CD4-positive, alpha-beta T cell treated with Interleukin-17A for 1 hour (primary cell): ENCODE measurements around the gene CACNA1D.

Experiments
- DNase-seq: peaks from one replicate; pipeline ENCODE4 v3.0.0-alpha.2; 2020

The CACNA1D gene

DNA sequence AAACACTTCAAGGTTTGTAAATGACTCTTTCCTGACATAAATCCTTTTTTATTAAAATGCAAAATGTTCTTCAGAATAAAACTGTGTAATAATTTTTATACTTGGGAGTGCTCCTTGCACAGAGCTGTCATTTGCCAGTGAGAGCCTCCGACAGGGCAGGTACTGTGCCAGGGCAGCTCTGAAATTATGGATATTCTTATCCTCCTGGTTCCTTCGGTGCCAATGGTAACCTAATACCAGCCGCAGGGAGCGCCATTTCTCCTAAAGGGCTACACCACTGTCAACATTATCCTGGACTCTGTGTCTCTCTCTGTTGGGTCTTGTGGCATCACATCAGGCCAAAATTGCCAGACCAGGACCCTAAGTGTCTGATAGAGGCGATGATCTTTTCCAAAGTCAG lies 318.8 kb downstream of the CACNA1D start:
- DNase-seq: no peak

DNA sequence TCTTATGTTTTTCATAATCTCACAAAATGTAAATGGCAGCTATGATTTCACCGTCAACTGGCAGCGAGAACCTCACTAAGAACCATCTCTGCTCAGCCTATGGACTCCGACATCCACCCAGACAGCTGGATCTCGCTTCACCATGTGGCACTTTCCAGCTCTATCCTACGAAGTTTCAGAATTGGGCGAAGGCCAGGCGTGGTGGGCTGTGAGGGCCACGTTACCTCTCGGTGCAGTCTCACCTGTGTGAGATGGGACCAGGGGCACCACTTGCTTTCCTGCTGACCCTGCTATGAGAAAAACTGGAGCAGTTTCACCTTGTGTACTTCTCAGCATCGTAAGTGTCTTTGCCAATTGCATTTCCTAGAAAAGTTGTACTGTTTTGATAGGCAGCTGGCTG lies 319.5 kb downstream of the CACNA1D start:
- DNase-seq: no peak

DNA sequence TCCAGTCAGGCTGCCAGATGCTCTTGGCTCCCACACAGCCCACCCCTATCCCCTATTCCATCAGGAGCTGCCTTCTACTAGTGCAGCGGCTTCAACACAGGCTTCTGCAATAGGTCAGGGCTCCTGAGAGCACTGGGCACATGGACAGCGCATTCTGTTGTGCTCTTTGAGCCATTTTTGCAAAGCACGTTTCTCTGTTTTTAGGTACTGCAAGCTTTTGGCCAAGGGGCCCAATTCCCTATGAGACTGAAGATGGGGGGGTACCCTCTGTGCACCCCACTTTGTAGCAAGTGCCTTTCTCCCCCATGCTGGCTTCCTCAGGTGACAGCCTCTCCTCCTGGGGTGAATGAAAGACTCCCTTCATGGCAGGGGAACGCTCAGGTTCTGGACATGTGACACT lies 320.7 kb downstream of the CACNA1D start:
- no peak for DNase-seq

DNA sequence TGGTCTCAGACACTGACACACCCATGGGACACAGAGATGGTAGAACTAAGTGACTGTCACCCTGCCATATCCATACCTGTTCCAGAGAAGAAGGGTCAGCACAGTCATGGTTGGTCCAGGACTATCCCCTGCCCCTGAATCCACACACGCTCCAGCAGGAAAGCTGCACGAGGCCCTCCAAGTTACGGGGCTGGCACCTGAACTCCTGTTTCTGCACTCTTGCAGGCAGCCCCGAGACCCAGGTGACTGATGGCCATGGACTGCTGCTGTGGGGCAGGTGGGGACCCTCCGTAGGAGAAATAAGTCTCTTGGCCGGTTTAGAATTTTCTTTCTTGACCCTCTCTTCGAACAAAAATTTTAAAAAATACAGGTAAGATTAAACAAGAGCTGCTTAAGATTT lies 321.2 kb downstream of the CACNA1D start:
- no peak for DNase-seq

DNA sequence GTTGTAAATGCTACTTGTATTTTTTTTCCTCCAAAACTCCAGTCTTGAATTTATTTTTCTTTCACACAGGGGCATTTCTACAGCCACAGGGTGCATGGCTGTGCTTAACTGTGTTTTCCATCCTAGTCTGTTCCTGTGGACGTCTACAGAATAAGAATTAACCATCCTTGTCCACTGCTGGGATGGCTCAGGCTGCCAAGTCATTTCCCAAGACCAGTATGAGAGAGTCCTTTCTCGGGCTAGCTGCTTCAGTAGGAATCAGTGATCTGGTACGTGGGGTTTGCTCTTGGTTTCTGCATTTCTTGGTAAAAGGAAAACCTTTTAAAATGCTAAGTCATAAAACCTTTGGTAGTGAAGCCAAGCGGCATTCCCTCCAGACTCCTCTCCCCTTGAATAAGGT lies 322.0 kb downstream of the CACNA1D start:
- no peak for DNase-seq

DNA sequence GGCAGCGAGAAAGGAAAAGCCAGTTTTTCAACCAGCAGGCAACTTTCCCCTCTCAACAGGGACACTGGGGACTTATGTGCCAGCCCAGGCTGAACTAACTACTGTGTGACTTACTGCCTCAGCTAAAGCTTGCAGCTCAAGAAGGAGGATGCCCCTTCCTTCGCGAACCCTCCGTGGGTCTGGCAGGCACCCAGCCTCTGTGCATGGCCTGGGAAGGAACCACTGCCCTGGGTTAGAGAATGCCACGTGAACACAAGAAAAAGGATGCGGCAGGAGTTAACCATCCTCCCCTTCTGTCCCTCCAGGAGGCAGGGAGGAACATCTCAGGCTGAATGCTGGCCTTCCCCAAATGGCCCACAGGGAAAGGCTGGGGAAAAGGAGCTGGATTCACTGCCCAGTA lies 322.8 kb downstream of the CACNA1D start:
- no peak for DNase-seq

DNA sequence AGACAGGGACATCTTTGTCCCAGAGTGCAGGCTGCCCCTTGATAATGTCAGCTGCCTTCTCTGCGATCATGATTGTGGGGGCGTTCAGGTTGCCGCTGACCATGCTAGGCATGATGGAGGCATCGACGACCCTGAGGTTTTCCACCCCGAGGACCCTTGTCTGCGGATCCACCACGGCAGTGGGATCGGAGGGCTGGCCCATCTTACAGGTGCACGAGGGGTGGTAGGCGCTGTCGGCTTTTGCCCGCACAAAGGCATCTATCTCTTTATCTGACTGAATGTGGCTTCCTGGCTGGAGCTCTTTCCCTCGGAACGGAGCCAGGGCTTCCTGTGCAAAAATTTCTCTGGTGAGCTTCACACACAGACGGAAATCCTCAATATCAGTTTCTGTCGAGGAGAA lies 323.4 kb downstream of the CACNA1D start:
- DNase-seq: no peak

DNA sequence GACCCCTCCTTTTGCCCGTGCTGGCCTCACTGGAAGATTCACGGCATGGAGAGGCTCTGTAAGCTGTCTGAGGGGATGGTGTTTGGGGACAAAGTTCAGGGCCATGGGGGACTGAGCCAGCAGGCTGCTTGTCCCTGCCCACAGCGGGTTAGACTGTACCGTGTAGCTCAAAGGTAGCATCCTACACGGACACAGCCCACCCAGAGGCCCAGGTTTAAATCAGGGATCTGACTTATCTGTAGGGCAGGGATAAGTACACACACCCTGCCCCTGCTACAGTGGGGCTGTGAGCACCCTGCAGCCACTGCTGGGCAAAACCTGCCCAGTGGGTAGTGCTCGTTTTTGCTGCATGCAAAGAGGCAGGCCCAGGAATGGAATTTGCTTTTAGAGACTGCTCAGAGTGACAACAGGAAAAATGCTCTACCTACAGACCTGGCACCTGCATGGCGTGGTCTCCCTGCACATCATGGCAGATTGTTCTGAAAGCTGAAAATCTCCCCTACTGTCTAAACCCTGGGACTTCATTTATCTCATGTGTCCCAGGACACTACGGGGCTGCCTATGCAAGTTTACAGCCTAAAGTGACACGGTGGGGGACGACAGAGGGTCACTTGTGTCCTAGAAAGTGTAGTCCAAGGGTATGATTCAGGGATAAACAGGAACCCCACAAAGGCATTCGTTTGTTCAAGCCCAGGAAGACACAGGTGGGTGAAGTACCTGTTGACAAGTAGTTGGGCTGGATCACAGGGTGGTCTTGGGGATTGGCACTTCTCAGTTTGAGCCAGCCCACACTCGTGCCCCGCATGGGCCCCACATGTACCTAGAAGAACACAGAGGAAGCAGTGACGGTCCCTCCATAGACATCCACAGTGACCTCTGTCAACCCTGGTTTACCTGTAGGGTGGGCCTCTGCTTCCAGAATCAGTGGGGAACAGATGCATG lies 324.1 kb downstream of the CACNA1D start:
- no peak for DNase-seq

DNA sequence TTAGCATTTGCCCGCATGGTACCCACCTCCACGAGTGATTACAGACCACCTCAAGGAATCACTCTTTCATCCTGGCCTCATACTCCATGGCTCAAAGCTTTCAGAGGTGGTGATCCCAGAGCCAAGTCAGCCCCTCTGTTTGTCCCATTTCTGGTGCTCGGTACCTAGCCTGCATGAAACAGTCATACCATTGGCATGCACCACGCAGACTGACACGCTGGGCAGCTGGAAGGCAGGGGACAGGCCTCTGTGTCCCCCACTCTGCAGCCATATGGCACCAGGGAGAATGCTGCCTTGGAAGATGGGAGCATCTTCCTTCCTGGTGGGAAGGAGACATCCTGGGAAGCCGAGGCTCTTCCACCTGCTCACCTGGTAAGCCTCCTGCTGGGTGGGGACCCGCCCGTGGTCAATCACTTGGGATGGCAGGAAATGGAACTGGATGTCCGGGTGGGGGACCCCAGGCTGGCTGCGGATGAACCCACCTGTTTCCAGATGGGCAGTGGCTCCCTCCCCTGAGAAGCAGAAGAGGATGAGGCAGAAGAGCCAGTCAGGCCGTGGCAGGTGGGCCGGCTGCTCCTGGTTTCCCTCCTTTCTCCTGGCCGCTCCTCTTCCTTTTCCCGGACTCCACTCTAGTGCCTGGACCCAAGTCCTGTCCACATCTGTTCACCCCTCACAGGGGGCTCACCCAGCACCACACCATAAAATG lies 324.9 kb downstream of the CACNA1D start:
- DNase-seq: no peak

DNA sequence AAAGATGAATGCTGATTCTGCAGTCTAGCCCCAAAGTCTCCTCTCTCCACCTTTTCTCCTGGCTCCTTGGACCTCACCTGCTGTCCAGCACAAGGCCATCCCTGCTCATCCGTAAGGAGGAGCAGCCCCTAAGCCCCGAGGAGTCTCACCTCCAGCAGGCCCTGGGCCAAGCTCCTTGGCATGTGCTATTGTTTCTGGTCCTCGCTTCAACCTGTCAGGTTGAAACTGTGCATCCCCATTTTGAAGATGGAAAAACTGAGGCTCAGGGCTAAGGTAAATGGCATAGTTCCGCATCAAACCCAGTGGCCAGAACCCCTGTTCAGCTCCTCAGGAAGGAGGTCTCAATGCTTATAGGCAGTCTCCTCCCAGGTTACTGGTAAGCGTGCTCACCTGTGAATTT lies 325.7 kb downstream of the CACNA1D start:
- no peak for DNase-seq

DNA sequence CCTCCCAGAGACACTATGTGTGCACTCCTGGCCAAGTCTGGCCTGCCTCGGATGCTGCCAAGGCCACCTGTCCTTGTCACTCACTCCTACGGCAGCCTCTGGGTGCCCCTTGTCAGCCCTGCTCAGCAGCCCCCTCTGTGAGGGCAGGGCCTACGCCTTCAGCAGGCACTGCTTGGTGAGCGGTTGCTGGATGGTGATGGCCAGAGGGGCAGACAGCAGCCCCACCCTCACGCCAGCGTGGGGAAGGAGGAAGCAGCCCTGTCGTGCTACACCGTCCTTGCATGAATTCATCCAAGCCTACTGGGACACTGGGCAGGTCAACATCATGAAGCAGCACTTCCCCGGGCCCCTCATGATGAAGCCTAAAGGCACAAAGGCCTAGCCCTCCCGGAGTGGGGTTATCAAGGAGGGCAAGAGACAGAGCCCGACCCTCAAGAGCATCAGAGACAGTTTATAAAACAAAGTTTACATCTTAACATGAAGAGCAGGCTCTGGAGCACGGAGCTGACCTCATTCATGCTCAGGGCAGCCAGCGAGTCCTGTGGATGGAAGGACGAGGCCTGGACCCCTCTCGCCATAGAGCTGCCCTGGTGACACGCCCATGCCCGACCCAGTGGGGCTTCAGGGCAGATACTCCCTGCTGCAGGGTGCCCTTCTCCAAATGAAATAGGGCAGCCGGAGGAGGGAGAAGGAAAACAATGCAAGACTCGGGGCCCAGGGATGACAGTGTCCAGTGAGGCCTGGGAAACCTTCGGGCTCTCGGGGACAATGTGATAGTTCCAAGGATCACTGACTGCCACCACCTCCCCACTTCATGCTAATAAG lies 326.6 kb downstream of the CACNA1D start:
- no peak for DNase-seq

DNA sequence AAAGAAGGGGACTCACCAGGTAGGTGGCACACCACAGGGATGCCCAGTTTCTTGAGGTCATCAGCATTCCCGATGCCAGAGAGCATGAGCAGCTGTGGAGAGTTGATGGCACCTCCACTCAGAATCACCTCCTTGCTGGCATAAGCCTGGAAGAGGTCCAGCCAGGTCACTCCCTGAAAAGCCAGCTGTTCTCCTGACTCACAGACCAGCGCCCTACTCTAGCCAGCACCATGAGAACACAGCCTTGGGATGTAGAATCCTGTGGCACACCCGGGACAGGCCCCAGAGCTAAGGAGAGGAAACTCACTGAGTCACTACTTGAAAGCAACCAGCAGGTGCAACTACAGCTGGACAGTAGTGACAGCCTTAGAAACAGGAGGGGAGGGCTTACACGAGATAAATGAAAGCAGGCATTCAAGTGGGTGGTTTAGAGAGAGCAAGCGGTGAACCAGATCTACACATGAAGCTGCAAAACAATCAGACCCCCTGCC lies 327.3 kb downstream of the CACNA1D start:
- no peak for DNase-seq

DNA sequence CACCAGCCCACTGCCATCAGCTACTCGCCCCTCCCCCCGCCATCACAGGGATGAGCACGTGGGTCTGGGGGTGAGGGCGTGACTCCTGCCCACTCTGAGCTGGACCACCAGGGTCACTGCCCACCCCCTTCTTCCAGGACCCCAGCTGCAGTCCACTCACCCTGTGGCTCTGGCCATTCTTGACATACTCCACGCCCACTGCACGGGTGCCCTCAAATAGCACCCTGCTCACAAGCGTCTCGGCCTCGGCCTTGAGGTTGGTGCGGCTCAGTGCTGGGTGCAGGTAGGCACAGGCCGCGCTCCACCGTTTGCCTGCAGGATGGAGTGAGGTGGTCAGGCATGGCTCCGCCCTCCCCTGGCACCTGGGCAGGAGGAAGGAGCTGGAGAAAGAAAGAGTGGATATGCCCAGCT lies 327.9 kb downstream of the CACNA1D start:
- DNase-seq: no peak

DNA sequence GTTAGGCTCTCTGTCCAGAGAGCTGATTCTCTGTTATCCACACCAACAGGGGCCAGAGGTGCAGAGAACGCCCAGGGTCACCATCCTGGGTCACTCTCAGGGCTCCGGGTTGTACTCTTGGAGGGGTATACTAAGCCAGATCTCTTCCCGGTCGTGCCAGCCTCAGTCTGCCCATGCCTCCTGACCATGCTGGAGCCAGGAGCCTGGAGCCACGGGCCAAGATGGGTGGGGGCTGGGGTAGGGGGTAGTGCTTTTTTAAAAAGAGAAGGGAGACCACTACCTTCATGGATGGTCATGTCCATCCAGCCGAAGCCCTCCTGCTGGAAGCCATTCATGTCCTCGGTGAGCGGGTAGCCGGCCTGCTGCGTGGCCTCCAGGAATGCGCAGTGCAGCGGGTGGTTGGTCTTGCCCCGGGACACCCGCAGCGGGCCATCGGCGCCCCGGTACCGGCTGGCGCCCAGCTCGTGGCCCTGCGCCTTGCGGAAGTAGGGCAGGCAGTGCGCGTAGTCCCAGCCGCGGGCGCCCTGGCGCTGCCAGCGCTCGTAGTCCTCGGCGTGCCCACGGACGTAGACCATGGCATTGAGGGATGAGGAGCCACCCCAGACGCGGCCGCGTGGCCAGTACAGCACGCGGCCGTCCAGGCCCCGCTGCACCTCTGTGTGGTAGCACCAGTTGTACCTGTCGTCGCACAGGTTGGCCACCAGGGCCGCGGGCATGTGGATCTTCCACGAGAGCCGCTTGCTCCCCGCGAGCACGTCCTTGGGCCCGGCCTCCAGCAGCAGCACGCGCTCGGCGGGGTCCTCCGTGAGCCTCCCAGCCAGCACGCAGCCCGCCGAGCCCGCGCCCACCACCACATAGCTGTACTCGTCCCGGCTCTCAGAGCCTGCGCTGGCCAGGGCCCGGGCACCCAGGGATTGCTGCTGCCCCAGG lies 328.9 kb downstream of the CACNA1D start:
- no peak for DNase-seq

DNA sequence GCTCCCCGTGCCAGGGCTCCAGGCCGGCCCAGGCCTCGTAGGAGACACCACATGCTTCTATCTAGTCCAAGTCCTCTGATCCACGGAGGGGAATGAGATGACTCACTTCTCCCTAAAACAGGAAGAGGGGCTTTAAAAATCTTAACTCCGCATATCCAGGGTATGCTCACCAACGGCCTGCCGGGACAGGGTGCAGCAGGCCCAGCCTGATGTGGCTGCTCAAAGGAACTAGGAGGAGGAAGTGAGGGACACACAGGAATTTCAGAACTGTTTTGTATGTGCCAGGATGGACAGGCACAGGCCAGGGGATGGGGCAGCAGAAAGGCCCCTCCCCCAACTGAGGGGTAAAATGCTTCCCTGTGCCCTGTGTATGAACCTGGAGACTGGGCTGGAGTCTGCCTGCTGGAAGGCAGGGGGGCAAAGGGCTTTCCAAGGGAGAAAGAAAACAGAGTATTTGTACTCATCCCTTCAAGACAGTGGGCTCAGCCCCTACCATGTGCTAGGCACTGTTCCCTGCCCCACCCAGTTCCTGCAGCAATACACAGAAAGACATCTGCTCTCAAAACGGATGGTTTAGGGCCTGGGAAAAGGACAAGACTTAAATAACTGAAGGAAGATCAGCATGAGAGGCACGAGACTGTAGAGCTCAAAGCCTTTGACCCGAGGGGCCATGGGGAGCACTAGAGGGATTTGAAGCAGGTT lies 329.7 kb downstream of the CACNA1D start:
- no peak for DNase-seq

DNA sequence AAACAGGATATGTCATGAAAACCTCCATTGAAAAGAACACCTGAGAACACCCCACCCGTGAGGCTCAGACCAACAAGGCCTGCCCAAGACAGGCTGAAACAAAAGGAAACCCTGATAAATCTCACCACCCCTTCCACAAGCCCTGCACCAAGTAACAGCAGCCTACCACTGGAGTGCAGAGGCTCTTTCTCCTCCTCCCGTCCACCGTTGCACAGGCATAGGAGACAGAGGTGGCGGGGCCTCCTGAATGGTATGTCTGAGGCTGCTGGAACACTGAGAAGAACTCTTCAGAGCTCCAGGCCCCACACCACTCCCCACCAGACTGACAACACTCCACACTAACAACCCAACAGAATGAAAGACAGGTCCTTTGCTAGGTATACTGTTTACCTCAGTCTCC lies 330.4 kb downstream of the CACNA1D start:
- no peak for DNase-seq

DNA sequence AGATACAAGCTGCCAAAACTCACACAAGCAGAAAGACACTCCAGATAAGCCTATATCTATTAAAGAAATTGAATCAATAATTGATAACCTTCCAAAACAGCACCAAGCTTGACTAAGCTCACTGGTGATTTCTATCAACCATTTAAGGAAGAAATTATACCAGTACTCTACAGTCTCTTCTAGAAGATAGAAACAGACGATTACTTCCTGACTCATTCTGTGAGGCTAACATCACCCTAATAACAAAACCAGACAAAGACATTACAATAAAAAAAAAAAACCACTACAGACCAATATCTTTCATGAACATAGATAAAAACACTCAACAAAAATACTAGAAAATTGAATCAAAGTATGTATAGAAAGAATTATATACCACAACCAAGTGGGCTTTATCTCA lies 331.6 kb downstream of the CACNA1D start:
- no peak for DNase-seq

DNA sequence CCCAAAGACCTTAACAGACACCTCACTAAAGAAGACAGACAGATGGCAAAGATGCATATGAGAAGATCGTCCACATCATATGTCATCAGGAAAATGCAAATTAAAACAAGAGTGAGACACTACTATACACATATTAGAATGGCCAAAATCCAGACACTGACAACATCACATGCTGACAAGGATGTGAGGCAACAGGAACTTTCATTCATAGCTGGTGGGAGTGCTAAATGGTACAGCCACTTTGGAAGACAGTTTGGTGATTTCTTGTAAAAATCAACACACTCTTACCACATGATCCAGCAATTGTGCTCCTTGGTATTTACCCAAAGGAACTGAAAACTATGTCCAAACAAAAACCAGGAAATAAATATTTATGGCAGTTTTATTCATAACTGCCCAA lies 334.2 kb downstream of the CACNA1D start:
- DNase-seq: no peak

DNA sequence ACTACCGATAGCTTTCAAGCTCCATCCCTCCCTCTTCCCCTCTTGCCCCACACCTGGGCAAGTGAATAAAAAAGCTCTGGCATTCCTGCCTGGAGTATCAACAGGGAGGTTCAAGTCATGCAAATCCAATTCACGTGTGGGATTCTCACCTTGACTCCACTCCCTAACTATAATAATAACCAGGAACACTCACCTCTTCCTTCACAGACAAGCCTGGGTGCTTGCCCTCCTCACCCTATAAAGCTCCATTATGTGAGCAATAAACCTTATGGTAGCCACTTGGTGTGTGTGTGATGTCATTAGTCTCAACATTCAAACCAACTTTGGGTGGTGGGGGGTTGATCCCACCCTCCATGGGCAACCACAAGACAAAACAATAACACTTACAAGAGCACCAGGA lies 335.2 kb downstream of the CACNA1D start:
- no peak for DNase-seq

DNA sequence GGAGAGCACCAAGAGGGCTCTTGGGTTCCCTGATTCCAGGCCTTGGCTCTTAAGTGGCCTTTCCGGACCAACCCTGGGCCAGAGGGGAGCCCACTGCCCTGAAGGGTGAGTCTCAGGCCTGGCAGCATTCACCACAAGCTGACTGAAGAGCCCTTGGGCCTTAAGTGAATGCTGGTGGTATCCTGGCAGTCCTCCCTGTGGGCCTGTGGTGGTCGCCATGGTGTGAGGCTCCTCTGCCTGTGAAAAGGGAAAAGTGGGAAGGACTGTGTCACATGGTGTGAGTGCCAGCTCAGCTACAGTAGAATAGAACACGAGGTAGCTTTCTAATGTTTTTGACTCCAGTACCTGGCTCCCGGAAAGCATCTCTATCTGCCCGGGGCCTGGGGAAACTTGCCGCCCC lies 336.5 kb downstream of the CACNA1D start:
- no peak for DNase-seq

DNA sequence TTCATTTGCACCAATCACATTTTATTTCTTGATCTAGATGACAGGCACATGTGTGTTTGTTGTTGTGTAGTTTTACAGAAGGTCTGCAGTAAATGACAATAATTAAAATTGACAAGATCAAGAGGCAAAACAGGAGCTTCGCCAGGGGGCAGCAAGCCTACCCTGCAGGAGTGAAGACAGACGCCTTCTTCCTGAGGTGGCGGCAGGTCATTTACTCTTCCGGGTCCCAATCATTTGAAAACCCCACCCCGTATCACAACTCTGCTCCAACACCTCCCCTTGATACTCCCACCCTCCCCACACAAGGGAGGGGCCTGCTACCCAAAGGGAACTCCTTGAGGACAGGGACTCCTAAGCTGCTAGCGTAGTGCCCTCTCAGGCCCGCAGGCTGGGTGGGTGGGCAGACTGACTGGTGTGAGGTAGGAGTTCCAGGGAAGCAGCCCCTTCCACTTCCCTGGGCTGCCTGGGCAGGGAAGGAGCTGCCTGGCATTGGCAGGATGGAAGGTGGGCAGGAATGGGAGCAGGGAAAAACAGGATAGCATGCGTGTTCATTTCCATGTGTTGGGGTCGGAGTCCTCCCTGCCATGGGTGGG lies 338.7 kb downstream of the CACNA1D start:
- no peak for DNase-seq
